ENCODE results near the gene IFNE.
"Not testable (repeated sequence)": the region's sequence is repeated elsewhere in the genome, so short reads cannot be mapped to it uniquely, and the experiment has no call there.

The IFNE gene

GRCh38 chr9:21440139-21440538 lies 42.0 kb downstream of the IFNE start, which contains the start of gene IFNA1:
Gene IFNA1 (plus strand): TSS chr9:21440439. CDS start chr9:21440508, 69 bp downstream.
- no peak within 1 kb of the TSS for H3K27ac ChIP-seq (ENCODE audit: low read depth, low read length)
- no peaks in the 10 kb centered on the region for H3K27me3 ChIP-seq (ENCODE audit: control insufficient read depth, insufficient read depth, low read length)
- no peak within 1 kb of the TSS for H3K9ac ChIP-seq (ENCODE audit: low read length)
- no peak within 1 kb of the TSS for H3K4me3 ChIP-seq (ENCODE audit: low read length)
- H3K4me1 ChIP-seq (ENCODE audit: control insufficient read depth, insufficient read depth, low read length) = peaks cover 5% of the 10 kb centered on the region
- H3K36me3 ChIP-seq (ENCODE audit: control insufficient read depth, insufficient read depth, low read length) = no peaks in the 10 kb centered on the region

- H3K4me3 ChIP-seq (ENCODE audit: low read length); H3K27me3 ChIP-seq (ENCODE audit: control insufficient read depth, insufficient read depth, low read length); H3K27ac ChIP-seq (ENCODE audit: low read depth, low read length): not testable (repeated sequence)
Measured at GRCh38 chr9:21435015-21435383, 47.1 kb downstream of the IFNE start.

GRCh38 chr9:21434202-21435014 lies 47.7 kb downstream of the IFNE start:
- H3K36me3 ChIP-seq (ENCODE audit: control insufficient read depth, insufficient read depth, low read length) = no peaks in the 10 kb centered on the region
- no peaks in the 10 kb centered on the region for H3K27me3 ChIP-seq (ENCODE audit: control insufficient read depth, insufficient read depth, low read length)
- H3K4me3 ChIP-seq (ENCODE audit: low read length) = no peak overlapping the region
- no peak overlapping the region for H3K27ac ChIP-seq (ENCODE audit: low read depth, low read length)
- no peak overlapping the region for H3K9ac ChIP-seq (ENCODE audit: low read length)
- no peaks in the 10 kb centered on the region for H3K4me1 ChIP-seq (ENCODE audit: control insufficient read depth, insufficient read depth, low read length)

More at GRCh38 chr9:21435015-21435383, 47.1 kb downstream of the IFNE start:
- not testable (repeated sequence) for H3K9ac ChIP-seq (ENCODE audit: low read length); H3K36me3 ChIP-seq (ENCODE audit: control insufficient read depth, insufficient read depth, low read length); H3K4me1 ChIP-seq (ENCODE audit: control insufficient read depth, insufficient read depth, low read length)

- H3K9ac ChIP-seq (ENCODE audit: low read length) = no peak overlapping the region
- no peak overlapping the region for H3K27ac ChIP-seq (ENCODE audit: low read depth, low read length)
- H3K4me1 ChIP-seq (ENCODE audit: control insufficient read depth, insufficient read depth, low read length) = no peaks in the 10 kb centered on the region
- H3K4me3 ChIP-seq (ENCODE audit: low read length) = no peak overlapping the region
- H3K27me3 ChIP-seq (ENCODE audit: control insufficient read depth, insufficient read depth, low read length) = no peaks in the 10 kb centered on the region
- H3K36me3 ChIP-seq (ENCODE audit: control insufficient read depth, insufficient read depth, low read length) = no peaks in the 10 kb centered on the region
Measured at GRCh38 chr9:21432672-21433425, 49.3 kb downstream of the IFNE start.
